K562 (cell line): Measurements from ENCODE around the gene ATP2A3.

Source experiments
- ARHGAP35 ChIP-seq: fragments of 450-650 bp; IDR thresholded peaks from 2 replicates; pipeline ENCODE4 v1.6.1; 2018; ENCODE audit not compliant: partially characterized antibody
- ATF1 ChIP-seq, 2 experiments: fragments of 450-650 bp in 1 of 2; IDR thresholded peaks; 2 replicates each; pipeline ENCODE4 v1.6.1; 2016; ENCODE audit warnings: missing compliant biosample characterization in 1 of 2, missing genetic modification characterization in 1 of 2
- CTCF ChIP-seq, 3 experiments: IDR thresholded peaks in 2 of 3; conservative IDR thresholded peaks in 1 of 3; 2 replicates each; pipeline ENCODE4 v1.5.1; 2011 to 2012; ENCODE audit warnings: low read length in 3 of 3, mild to moderate bottlenecking in 3 of 3, control low read depth in 2 of 3, improper control_type of control experiment in 1 of 3, inconsistent platforms in 1 of 3, low read depth in 1 of 3, mixed read lengths in 1 of 3, moderate library complexity in 1 of 3; ENCODE audit not compliant: insufficient read depth in 2 of 3
- E2F5 ChIP-seq: sonication (generic); formaldehyde crosslinking; IDR thresholded peaks from 2 replicates; pipeline ENCODE4 v1.8.0; 2022; ENCODE audit warnings: mild to moderate bottlenecking, missing genetic modification reagents
- FOXK1 ChIP-seq: sonication (generic); formaldehyde crosslinking; IDR thresholded peaks from 2 replicates; pipeline ENCODE4 v1.8.0; 2022; ENCODE audit warnings: missing genetic modification reagents, mild to moderate bottlenecking, borderline replicate concordance
- GABPA ChIP-seq: fragments of 200-800 bp; sonication (Bioruptor generic); conservative IDR thresholded peaks from 2 replicates; pipeline ENCODE4 v1.6.1; 2016; ENCODE audit warnings: low read depth, missing genetic modification characterization, missing compliant biosample characterization
- GMEB1 ChIP-seq: fragments of 250-450 bp; sonication (Bioruptor Pico); IDR thresholded peaks from 2 replicates; pipeline ENCODE4 v1.4.0; 2020; ENCODE audit warnings: mild to moderate bottlenecking
- MBD2 ChIP-seq: sonication (generic); IDR thresholded peaks from 2 replicates; pipeline ENCODE4 v1.6.1; 2016; ENCODE audit warnings: low read depth, borderline replicate concordance
- POLR2A ChIP-seq: fragments of 450-650 bp; conservative IDR thresholded peaks from 2 replicates; pipeline ENCODE4 v1.6.1; 2016
- RCOR1 ChIP-seq, 2 experiments: IDR thresholded peaks; 2 replicates each; pipeline ENCODE4 v1.6.1; 2012; ENCODE audit warnings: low read depth in 2 of 2, low read length in 2 of 2, borderline replicate concordance in 1 of 2, improper control_type of control experiment in 1 of 2
- SMAD3 ChIP-seq: fragments of 450-650 bp; formaldehyde crosslinking; conservative IDR thresholded peaks from 2 replicates; pipeline ENCODE4 v1.4.0; 2020; ENCODE audit warnings: mild to moderate bottlenecking
- ZBTB17 ChIP-seq: fragments of 450-650 bp; formaldehyde crosslinking; IDR thresholded peaks from 2 replicates; pipeline ENCODE4 v1.4.0; 2020; ENCODE audit warnings: mild to moderate bottlenecking
- ZNF282 ChIP-seq: sonication (generic); formaldehyde crosslinking; IDR thresholded peaks from 2 replicates; pipeline ENCODE4 v1.8.1; 2023; ENCODE audit warnings: missing genetic modification reagents

- TF ChIP-seq E2F5 (CRISPR knock-in tag) (no peak), ARHGAP35 (no peak), CTCF (IDR thresholded peaks at IDR 0.05 in 2 of 3, conservative IDR thresholded peaks at IDR 0.05 in 1 of 3; ENCODE audit: insufficient read depth in 2 of 3, low read depth in 1 of 3, low read length in 3 of 3) (no peak), ZNF282 (CRISPR knock-in tag) (no peak), FOXK1 (CRISPR knock-in tag) (no peak), ZBTB17 (CRISPR knock-in tag) (no peak), POLR2A (no peak), RCOR1 (IDR thresholded peaks at IDR 0.05; ENCODE audit: borderline replicate concordance in 1 of 2, low read depth in 2 of 2, low read length in 2 of 2) (no peak), GMEB1 (CRISPR knock-in tag) (no peak), ATF1 (CRISPR knock-in tag; IDR thresholded peaks at IDR 0.05) (no peak), ATF1 (tag; IDR thresholded peaks at IDR 0.05) (no peak), SMAD3 (CRISPR knock-in tag) (no peak), GABPA (tag) (no peak), MBD2 (no peak)
These were observed 55.0 kb downstream of the ATP2A3 start for GRCh38 chr17:3909257-3909656.
